ENCODE measurements around the gene ARHGEF6. TPM values are rescaled to one million over a fixed set of nuclear protein-coding genes. Genes with fewer than 3 reads are reported as not detected.
"Not testable (repeated sequence)": the region's sequence is repeated elsewhere in the genome, so short reads cannot be mapped to it uniquely, and the experiment has no call there.

The ARHGEF6 gene
- total RNA-seq, 2 donors from 2014 or later: 4.1 to 12.7 TPM

GRCh38 chrX:136778916-136779315, 1.8 kb downstream of the ARHGEF6 start:
- Histone ChIP-seq H3K27me3 (replicated peaks; ENCODE audit: insufficient read depth) (no peaks in the 10 kb centered on the region), H3K9me3 (no peaks in the 10 kb centered on the region), H3K4me3 (no peak overlapping the region), H3K4me1 (replicated peaks) (no peaks in the 10 kb centered on the region), H3K36me3 (no peaks in the 10 kb centered on the region), H3K27ac (no peak overlapping the region)
- no peak for DNase-seq (ENCODE audit: low spot score)
- TF ChIP-seq POLR2AphosphoS5 (IDR thresholded peaks at IDR 0.05) (no peak), CTCF (IDR thresholded peaks at IDR 0.05) (no peak), POLR2A (IDR thresholded peaks at IDR 0.05) (no peak)
- intact Hi-C loops (cut with DNase I): no loop called here

- H3K4me1 ChIP-seq (replicated peaks): no peaks in the 10 kb centered on the region
- no peaks in the 10 kb centered on the region for H3K27me3 ChIP-seq (replicated peaks; ENCODE audit: insufficient read depth)
- 95% methylated on average over 3 of the region's 3 CpGs for WGBS
- no peak overlapping the region for H3K27ac ChIP-seq
- H3K4me3 ChIP-seq: no peak overlapping the region
- no peaks in the 10 kb centered on the region for H3K36me3 ChIP-seq
- TF ChIP-seq POLR2A (IDR thresholded peaks at IDR 0.05) (no peak), CTCF (IDR thresholded peaks at IDR 0.05) (no peak), POLR2AphosphoS5 (IDR thresholded peaks at IDR 0.05) (no peak)
- DNase-seq (ENCODE audit: low spot score): no peak
- no peaks in the 10 kb centered on the region for H3K9me3 ChIP-seq
- intact Hi-C loops (cut with DNase I): no loop called here
Observed at GRCh38 chrX:136778020-136778419, 2.7 kb downstream of the ARHGEF6 start.

GRCh38 chrX:136773648-136774047, 7.1 kb downstream of the ARHGEF6 start:
- 64% methylated on average over 2 of the region's 2 CpGs for WGBS
- H3K9me3 ChIP-seq: no peaks in the 10 kb centered on the region
- H3K27me3 ChIP-seq (replicated peaks; ENCODE audit: insufficient read depth): no peaks in the 10 kb centered on the region
- intact Hi-C loops (cut with DNase I): no loop called here
- H3K4me1 ChIP-seq (replicated peaks): no peaks in the 10 kb centered on the region
- TF ChIP-seq POLR2AphosphoS5 (IDR thresholded peaks at IDR 0.05): no peak
- TF ChIP-seq POLR2A (IDR thresholded peaks at IDR 0.05): no peak
- no peak for TF ChIP-seq CTCF (IDR thresholded peaks at IDR 0.05)
- H3K4me3 ChIP-seq: no peak overlapping the region
- DNase-seq (ENCODE audit: low spot score): no peak
- no peak overlapping the region for H3K27ac ChIP-seq
- no peaks in the 10 kb centered on the region for H3K36me3 ChIP-seq

- H3K27ac ChIP-seq; DNase-seq (ENCODE audit: low spot score); H3K9me3 ChIP-seq; H3K4me1 ChIP-seq (replicated peaks); H3K4me3 ChIP-seq; intact Hi-C loops (cut with DNase I); H3K36me3 ChIP-seq; H3K27me3 ChIP-seq (replicated peaks; ENCODE audit: insufficient read depth): not testable (repeated sequence)
- WGBS: 100% methylated on average over 2 of the region's 2 CpGs
Observed at GRCh38 chrX:136771869-136772268, 8.9 kb downstream of the ARHGEF6 start.

GRCh38 chrX:136768469-136769084, 12.2 kb downstream of the ARHGEF6 start:
- Histone ChIP-seq H3K36me3 (no peaks in the 10 kb centered on the region), H3K9me3 (no peaks in the 10 kb centered on the region), H3K27me3 (replicated peaks; ENCODE audit: insufficient read depth) (no peaks in the 10 kb centered on the region), H3K4me3 (no peak overlapping the region), H3K27ac (no peak overlapping the region), H3K4me1 (replicated peaks) (no peaks in the 10 kb centered on the region)
- no peak for TF ChIP-seq POLR2AphosphoS5 (IDR thresholded peaks at IDR 0.05)
- no peak for TF ChIP-seq POLR2A (IDR thresholded peaks at IDR 0.05)
- no peak for TF ChIP-seq CTCF (IDR thresholded peaks at IDR 0.05)
- DNase-seq (ENCODE audit: low spot score): no peak
- WGBS: 60% methylated on average over 6 of the region's 7 CpGs
- intact Hi-C loops (cut with DNase I): no loop called here

All from prostate gland (tissue), 2 donors.